Right lobe of liver (tissue), 6 donors: ENCODE data around the gene FAM185A. TPM values are rescaled to one million over a fixed set of nuclear protein-coding genes. Genes with fewer than 3 reads are reported as not detected.
"Not testable (repeated sequence)": the region's sequence is repeated elsewhere in the genome, so short reads cannot be mapped to it uniquely, and the experiment has no call there.

ENCODE experiments used
- ATAC-seq, 4 donors: fragments of 200-7000 bp; cut with Tn5 transposase; one replicate each; pipeline ENCODE4 v1.9.1; 2020; ENCODE audit warnings: mild to moderate bottlenecking in 4 of 4, moderate library complexity in 4 of 4
- DNase-seq, 3 donors: peaks; one replicate each; pipeline ENCODE4 v3.0.0-alpha.2; 2020
- H3K27ac ChIP-seq, 3 donors: fragments of 200-600 bp; one replicate each; pipeline ENCODE4 v1.8.0; 2022
- H3K27me3 ChIP-seq, 2 donors: fragments of 200-600 bp; one replicate each; pipeline ENCODE4 v1.8.0; 2022
- H3K36me3 ChIP-seq, 4 donors: fragments of 200-600 bp; sonication (generic) in 1 of 4; one replicate each; pipeline versions ENCODE4 v1.5.1 to v1.8.0; 2017 to 2022; ENCODE audit warnings: control low read depth in 1 of 4
- H3K4me1 ChIP-seq, 4 donors: fragments of 200-600 bp; sonication (generic) in 1 of 4; one replicate each; pipeline versions ENCODE4 v1.5.1 to v1.8.0; 2017 to 2022; ENCODE audit warnings: control low read depth in 1 of 4
- H3K4me3 ChIP-seq, 3 donors: fragments of 200-600 bp; one replicate each; pipeline ENCODE4 v1.8.0; 2022
- H3K9me3 ChIP-seq, 4 donors: fragments of 200-600 bp; sonication (generic) in 1 of 4; one replicate each; pipeline versions ENCODE4 v1.5.1 to v1.8.0; 2017 to 2022; ENCODE audit warnings: control low read depth in 1 of 4
- WGBS: methylation state at CpG from one replicate; pipeline ENCODE4 v1.1.6; 2018; ENCODE audit warnings: low coverage, low lambda C conversion rate; ENCODE audit not compliant: insufficient coverage; ENCODE audit errors: missing lambda C conversion rate; 5-methylcytosine and 5-hydroxymethylcytosine counted together
- intact Hi-C, 2 donors: fragments of 100-400 bp; cut with DNase I; formaldehyde crosslinking; loops; one replicate each; pipeline versions ENCODE4 v1.11.2 to v1.14.1; 2022
- total RNA-seq, 6 experiments: library from RNA; depleted of rRNA in 2 of 6; stranded (reverse); fragments of >200 nt in 2 of 6; fragmentation: NEBNext Ultra II Directional in 3 of 6; extraction: Animal tissue kit (Norgen Biotek cat#: 25700) in 3 of 6; gene quantifications; one replicate each; pipeline versions ENCODE4 v1.1.0 to v1.2.4, GENCODE V29; 2016 to 2023
- donor health status: DM: no; HTN: yes; CAD: no.
- donor health status: DM: no; HTN: no; CAD: no.
- donor health status: DM: no; HTN: no; CAD: no.
- donor health status: DM: no; HTN: yes; CAD: no.
- donor health status: DM: no; HTN: yes; CAD: no.

Gene FAM185A
- total RNA-seq, 6 experiments from 2014 or later, result 6.4 to 13.5 (median 8.4) TPM

DNA sequence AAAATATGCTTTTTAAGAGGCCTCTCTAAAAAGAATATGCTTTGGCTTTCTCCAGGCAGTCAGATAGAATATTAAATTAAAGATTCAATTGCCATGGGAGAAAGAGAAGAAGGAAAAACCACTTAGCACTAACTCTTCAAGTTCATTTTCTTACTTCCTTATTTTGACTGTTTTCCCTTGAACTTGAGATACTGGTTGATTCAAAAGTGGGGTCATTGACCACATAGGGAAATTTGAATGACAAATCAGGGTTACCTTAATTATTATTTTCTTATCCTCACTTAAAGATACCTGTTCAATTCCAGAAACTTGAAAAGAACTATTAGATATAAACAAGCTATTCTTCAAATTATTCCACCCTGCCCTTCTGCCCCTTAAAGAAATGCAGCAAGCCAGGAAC, 27.4 kb downstream of the FAM185A start:
- H3K36me3 ChIP-seq, DNase-seq, H3K27ac ChIP-seq, intact Hi-C loops, H3K4me3 ChIP-seq, H3K4me1 ChIP-seq, ATAC-seq, H3K9me3 ChIP-seq, H3K27me3 ChIP-seq: not testable (repeated sequence)

DNA sequence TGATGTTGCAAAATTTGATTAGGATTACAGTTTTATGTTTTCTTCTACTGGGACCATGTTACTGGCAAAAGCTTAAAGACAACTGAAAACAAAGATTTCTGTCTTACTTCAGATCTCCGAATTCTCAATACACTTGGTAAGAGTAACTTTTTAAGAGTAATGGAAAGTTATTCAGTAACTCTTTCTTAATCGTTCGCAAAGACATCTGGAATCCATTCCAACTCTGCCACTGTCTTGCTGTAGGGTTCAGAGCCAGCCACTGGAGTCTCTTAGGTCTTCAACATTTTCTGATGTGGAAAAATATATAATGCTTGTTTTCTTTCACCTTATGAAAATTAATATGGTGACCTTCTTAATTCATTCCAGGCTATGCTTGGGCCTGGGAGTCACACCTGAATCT, 29.9 kb downstream of the FAM185A start:
- DNase-seq, intact Hi-C loops, H3K4me3 ChIP-seq, H3K9me3 ChIP-seq, H3K27ac ChIP-seq, ATAC-seq, H3K27me3 ChIP-seq, H3K36me3 ChIP-seq, H3K4me1 ChIP-seq: not testable (repeated sequence)
- whole genome bisulfite sequencing, result 70% methylated on average over 3 of the region's 3 CpGs

DNA sequence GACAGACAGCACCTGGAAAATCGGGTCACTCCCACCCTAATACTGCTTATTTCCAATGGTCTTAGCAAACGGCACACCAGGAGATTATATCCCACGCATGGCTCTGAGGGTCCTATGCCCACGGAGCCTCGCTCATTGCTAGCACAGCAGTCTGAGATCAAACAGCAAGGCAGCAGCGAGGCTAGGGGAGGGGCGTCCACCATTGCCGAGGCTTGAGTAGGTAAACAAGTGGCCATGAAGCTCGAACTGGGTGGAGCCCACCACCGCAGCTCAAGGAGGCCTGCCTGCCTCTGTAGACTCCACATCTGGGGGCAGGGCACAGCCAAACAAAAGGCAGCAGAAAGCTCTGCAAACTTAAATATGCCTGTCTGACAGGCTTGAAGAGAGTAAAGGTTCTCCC, 32.1 kb downstream of the FAM185A start:
- H3K9me3 ChIP-seq, DNase-seq, H3K27ac ChIP-seq, H3K36me3 ChIP-seq, intact Hi-C loops, H3K4me3 ChIP-seq, H3K27me3 ChIP-seq, H3K4me1 ChIP-seq, ATAC-seq: not testable (repeated sequence)
- 100% methylated on average over 3 of the region's 10 CpGs for WGBS

DNA sequence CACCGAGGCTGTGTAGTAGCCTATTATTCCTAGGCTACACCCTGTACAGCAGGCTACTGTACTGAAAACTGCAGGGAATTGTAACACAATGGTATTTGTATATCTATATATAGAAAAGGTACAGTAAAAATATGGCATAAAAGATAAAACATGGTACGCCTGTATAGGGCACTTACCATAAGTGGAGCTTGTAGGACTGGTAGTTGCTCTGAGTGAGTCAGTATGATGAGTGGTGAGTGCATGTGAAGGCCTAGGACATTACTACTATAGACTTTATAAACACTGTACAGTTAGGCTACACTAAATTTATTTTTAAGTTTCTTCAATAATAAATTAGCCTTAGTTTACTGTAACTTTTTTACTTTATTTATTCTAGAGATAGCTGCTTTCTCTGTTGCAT, 40.0 kb downstream of the FAM185A start:
- H3K27ac ChIP-seq, intact Hi-C loops, H3K4me3 ChIP-seq, H3K27me3 ChIP-seq, H3K36me3 ChIP-seq, H3K9me3 ChIP-seq, ATAC-seq, H3K4me1 ChIP-seq, DNase-seq: not testable (repeated sequence)
- 100% methylated on average over 1 of the region's 2 CpGs for WGBS

DNA sequence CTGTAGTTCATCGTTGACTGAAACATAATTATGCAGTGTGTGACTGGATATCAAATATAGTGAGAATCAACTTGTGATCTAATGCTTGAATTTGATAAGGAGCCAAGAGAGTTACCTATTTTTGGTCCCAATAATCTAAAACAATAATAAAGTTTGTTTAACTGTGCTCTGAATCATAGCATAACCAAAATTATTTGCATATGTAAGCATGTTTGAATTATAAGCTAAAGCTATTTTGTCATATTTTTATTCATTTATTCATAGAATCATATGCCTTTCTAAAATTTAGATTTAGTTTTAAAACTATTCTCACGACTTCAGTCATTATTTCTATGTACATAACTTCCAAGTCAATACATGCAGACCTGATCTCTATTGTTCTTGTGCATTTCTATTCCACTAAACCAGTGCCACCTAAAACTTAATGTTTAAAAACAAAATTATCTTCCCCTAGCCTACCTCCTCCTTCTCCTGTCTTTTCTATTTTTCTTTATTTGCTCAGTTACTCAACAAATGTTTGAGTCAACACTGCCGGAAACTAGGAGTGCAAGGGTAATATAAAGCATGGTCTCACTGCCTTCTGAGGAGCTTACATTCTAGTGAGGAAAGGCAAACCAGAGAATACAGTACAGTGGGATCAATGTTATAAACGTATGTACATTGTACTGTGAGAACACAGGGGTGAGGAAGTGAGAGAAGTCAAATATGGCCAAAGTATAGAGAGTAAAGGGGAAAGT, 41.7 kb downstream of the FAM185A start:
- WGBS, result 65% methylated on average over 3 of the region's 4 CpGs
- intact Hi-C loops, result not testable (repeated sequence)
- peak; percentile 62 to 83 (median 78) for ATAC-seq

DNA sequence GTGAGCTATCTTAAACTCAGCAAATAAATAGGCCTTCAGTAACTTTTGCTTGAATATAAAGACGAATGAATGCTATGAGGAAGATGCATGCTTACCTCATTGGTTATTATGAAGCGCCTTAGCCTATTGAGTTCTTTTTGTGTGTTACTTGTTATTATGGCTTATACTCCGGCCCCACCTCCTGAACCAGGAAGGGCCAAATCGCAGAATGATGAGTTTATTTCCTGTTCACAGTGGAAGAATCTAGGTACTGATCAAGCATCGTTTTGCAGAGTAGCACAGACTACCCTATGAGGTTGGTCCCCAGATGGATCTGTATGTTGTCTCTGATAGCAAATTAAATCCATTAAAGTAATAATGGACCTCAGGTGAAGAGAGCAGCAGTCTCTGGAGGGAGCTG, 42.6 kb downstream of the FAM185A start:
- intact Hi-C loops, H3K27me3 ChIP-seq, H3K36me3 ChIP-seq, H3K27ac ChIP-seq, H3K4me3 ChIP-seq, DNase-seq, H3K4me1 ChIP-seq, ATAC-seq, H3K9me3 ChIP-seq: not testable (repeated sequence)
- 90% methylated on average over 3 of the region's 5 CpGs for WGBS

More for the DNA sequence above, 41.7 kb downstream of the FAM185A start:
- H3K27me3 ChIP-seq, H3K4me1 ChIP-seq, H3K36me3 ChIP-seq, H3K27ac ChIP-seq, H3K4me3 ChIP-seq, H3K9me3 ChIP-seq, DNase-seq: not testable (repeated sequence)

DNA sequence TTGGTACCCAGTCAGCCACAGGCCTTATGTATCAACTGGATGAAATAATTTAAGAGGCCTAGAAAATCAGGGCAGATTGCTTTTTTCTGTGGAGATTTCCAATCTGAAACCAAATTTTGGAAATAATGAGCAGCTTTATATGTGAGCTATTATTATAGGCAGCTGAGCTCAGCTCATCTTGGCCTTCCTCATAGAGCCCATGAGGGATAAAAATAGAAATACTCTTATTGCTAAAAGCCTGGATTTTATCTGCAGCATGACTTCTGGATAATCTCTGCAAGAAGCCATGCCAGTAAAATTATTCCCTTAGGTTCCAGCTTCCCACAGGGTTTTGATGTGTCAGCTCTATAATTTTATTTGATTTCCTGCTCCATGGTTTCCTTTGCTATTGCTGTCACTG, 43.0 kb downstream of the FAM185A start:
- DNase-seq, H3K27ac ChIP-seq, H3K36me3 ChIP-seq, H3K27me3 ChIP-seq, intact Hi-C loops, H3K9me3 ChIP-seq, H3K4me3 ChIP-seq, H3K4me1 ChIP-seq, ATAC-seq: not testable (repeated sequence)

DNA sequence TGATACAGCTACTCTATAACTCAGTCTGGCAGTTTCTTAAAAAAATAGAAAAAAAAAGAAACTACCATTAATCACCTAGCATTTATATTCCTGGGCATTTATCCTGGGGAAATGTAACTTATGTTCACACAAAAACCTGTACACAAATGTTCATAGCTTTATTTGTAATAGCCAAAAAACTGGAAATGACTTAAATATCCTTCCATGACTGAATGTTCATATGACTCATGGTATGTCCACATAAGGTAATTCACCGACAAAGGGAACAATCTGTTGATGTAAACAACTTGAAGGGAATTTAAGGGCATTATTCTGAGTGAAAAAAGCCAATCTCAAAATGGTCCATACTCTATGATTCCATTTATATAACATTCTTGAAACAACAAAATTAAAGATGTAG, 45.8 kb downstream of the FAM185A start:
- WGBS, result 93% methylated on average over 1 of the region's 1 CpG
- H3K4me1 ChIP-seq, H3K27me3 ChIP-seq, H3K4me3 ChIP-seq, intact Hi-C loops, H3K27ac ChIP-seq, ATAC-seq, DNase-seq, H3K36me3 ChIP-seq, H3K9me3 ChIP-seq: not testable (repeated sequence)

DNA sequence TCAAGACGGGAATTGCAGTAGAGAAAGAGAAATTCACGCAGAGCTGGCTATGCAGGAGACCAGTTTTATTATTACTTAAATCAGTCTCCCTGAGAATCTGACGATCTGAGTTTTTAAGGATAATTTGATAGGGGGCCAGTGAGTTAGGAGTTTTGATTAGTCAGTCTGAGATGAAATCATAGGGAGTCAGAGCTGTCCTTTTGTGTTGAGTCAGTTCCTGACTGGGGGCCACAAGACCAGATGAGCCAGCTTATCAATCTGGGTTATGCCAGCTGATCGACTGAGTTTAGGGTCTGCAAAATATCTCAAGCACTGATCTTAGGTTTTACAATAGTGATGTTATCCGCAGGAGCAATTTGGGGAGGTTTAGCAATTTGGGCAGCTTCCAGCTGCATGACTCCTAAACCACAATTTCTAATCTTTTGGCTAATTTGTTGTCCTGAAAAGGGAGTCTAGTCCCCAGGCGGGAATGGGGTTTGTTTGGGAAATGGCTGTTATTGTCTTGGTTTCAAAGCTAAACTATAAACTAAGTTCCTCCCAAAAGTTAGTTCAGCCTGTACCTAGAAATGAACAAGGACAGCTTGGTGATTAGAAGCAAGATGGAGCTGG, 47.3 kb downstream of the FAM185A start:
- WGBS, result 100% methylated on average over 1 of the region's 6 CpGs
- H3K36me3 ChIP-seq, H3K4me1 ChIP-seq, ATAC-seq, H3K27me3 ChIP-seq, H3K9me3 ChIP-seq, DNase-seq, intact Hi-C loops, H3K27ac ChIP-seq, H3K4me3 ChIP-seq: not testable (repeated sequence)
